Suprapubic skin (tissue), 4 donors: ENCODE measurements around the gene ANTXR2.

Experiments used
- POLR2A ChIP-seq, 2 donors: fragments of 450-650 bp; IDR thresholded peaks; one replicate each; pipeline ENCODE4 v1.6.1; 2017; ENCODE audit warnings: antibody characterized with exemption in 2 of 2, mild to moderate bottlenecking in 2 of 2, moderate library complexity in 2 of 2
- POLR2AphosphoS5 ChIP-seq, 3 donors: sonication (generic); formaldehyde crosslinking; IDR thresholded peaks; one replicate each; pipeline ENCODE4 v1.6.1; 2017; ENCODE audit warnings: antibody characterized with exemption in 3 of 3
- TF ChIP-seq, protein P1 (sequence below), 2 donors: fragments of 200-600 bp in 1 of 2; fragments of 450-650 bp in 1 of 2; sonication (generic) in 1 of 2; IDR thresholded peaks; one replicate each; pipeline ENCODE4 v1.5.1; 2016 to 2019; ENCODE audit warnings: antibody characterized with exemption in 2 of 2, mild to moderate bottlenecking in 1 of 2, moderate library complexity in 1 of 2

DNA sequence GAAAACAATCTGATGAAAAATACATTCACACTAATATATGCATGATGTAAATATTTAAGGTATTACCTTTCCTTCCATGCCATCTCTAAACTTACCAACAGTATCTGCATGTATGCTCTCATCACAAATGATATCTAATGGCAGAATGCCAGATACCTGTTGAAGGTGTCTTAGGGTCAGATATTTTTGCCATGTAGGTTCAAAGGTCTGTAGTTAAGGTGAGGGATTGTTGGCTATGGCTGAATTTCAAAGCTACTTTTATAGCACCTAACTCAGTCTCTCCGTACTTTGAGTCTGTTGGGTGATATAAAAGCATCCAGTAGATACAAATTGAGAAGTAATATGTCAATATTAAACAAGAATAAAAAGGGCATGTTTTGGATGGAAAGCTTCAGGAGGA, 19.8 kb upstream of the ANTXR2 start:
- TF ChIP-seq POLR2AphosphoS5 (IDR thresholded peaks at IDR 0.05) (no peak), POLR2A (IDR thresholded peaks at IDR 0.05) (no peak)
- TF ChIP-seq, protein P1, sequence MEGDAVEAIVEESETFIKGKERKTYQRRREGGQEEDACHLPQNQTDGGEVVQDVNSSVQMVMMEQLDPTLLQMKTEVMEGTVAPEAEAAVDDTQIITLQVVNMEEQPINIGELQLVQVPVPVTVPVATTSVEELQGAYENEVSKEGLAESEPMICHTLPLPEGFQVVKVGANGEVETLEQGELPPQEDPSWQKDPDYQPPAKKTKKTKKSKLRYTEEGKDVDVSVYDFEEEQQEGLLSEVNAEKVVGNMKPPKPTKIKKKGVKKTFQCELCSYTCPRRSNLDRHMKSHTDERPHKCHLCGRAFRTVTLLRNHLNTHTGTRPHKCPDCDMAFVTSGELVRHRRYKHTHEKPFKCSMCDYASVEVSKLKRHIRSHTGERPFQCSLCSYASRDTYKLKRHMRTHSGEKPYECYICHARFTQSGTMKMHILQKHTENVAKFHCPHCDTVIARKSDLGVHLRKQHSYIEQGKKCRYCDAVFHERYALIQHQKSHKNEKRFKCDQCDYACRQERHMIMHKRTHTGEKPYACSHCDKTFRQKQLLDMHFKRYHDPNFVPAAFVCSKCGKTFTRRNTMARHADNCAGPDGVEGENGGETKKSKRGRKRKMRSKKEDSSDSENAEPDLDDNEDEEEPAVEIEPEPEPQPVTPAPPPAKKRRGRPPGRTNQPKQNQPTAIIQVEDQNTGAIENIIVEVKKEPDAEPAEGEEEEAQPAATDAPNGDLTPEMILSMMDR (IDR thresholded peaks at IDR 0.05) = no peak
